ENCODE results near the gene KAT6B. TPM values are rescaled to one million over a fixed set of nuclear protein-coding genes. Genes with fewer than 3 reads are reported as not detected.
"Not testable (repeated sequence)": the region's sequence is repeated elsewhere in the genome, so short reads cannot be mapped to it uniquely, and the experiment has no call there.

The KAT6B gene
- total RNA-seq, 1 donor from 2014 or later: 21.3 TPM

DNA sequence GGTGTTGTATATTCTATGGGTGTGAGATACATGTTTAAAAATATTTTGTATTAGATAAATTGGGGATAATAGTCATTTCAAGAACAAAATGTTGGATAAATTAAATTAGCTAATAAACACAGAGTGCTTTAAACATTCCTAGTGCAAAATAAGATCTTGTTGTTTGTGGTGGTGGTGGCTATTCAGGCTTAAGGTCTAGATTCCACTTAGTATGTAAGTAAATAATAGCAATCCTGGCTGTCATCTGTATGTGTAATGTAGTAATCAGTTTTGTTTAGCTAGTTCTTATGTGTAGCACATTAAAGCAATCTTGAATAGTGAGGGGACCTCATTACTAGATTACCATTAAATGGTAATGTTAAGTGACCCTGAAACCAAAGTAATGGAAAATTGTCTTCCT lies 48.7 kb downstream of the KAT6B start:
- Histone ChIP-seq H3K4me2 (no peak overlapping the region), H3K4me1 (no peaks in the 10 kb centered on the region), H3K9me3 (ENCODE audit: low read depth) (no peaks in the 10 kb centered on the region), H3K9ac (no peak overlapping the region), H3K36me3 (no peaks in the 10 kb centered on the region), H3K27me3 (no peaks in the 10 kb centered on the region), H3K79me2 (ENCODE audit: low read depth) (peaks cover 34% of the 10 kb centered on the region), H3F3A (ENCODE audit: low read depth) (no peaks in the 10 kb centered on the region), H2AFZ (replicated peaks) (no peak overlapping the region), H3K4me3 (no peak overlapping the region), H4K20me1 (ENCODE audit: low read depth) (no peaks in the 10 kb centered on the region), H3K27ac (no peak overlapping the region)
- DNase-seq (ENCODE audit: low spot score): no peak
- Mint-ChIP-seq H3K27me3 (ENCODE audit: insufficient read depth, low read depth) (peaks cover 2% of the 10 kb centered on the region), H3K27ac (no peak overlapping the region), H3K9me3 (no peaks in the 10 kb centered on the region), H3K36me3 (no peaks in the 10 kb centered on the region), H3K4me3 (no peak overlapping the region), H3K4me1 (peaks cover 8% of the 10 kb centered on the region)
- TF ChIP-seq, protein P1, sequence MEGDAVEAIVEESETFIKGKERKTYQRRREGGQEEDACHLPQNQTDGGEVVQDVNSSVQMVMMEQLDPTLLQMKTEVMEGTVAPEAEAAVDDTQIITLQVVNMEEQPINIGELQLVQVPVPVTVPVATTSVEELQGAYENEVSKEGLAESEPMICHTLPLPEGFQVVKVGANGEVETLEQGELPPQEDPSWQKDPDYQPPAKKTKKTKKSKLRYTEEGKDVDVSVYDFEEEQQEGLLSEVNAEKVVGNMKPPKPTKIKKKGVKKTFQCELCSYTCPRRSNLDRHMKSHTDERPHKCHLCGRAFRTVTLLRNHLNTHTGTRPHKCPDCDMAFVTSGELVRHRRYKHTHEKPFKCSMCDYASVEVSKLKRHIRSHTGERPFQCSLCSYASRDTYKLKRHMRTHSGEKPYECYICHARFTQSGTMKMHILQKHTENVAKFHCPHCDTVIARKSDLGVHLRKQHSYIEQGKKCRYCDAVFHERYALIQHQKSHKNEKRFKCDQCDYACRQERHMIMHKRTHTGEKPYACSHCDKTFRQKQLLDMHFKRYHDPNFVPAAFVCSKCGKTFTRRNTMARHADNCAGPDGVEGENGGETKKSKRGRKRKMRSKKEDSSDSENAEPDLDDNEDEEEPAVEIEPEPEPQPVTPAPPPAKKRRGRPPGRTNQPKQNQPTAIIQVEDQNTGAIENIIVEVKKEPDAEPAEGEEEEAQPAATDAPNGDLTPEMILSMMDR (IDR thresholded peaks at IDR 0.05): no peak
- TF ChIP-seq EZH2 (IDR thresholded peaks at IDR 0.05) (no peak), EZH2phosphoT487 (IDR thresholded peaks at IDR 0.05) (no peak)

DNA sequence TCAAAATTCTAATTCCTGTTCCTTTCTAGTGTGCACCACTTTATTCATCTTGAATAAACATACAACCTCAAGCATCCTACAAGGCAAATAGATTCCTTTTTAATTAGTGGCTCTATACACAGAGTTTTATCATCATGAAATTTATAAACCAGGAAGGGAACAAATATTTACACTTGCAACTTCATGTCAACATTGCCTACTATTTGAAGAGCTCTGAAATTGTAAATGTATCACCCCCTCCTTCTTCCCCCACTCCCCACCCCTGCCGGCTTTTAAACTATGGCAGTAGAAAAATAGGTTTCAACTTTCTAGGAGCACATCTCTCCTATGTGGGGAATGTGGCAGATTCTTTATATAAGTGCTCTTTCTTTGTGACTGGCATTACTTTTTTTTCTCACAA lies 49.6 kb downstream of the KAT6B start:
- Histone ChIP-seq H3F3A (ENCODE audit: low read depth) (no peaks in the 10 kb centered on the region), H3K9me3 (ENCODE audit: low read depth) (no peaks in the 10 kb centered on the region), H3K27me3 (no peaks in the 10 kb centered on the region), H3K4me2 (no peak overlapping the region), H2AFZ (replicated peaks) (no peak overlapping the region), H3K9ac (no peak overlapping the region), H3K27ac (no peak overlapping the region), H4K20me1 (ENCODE audit: low read depth) (no peaks in the 10 kb centered on the region), H3K36me3 (no peaks in the 10 kb centered on the region), H3K4me3 (no peak overlapping the region), H3K79me2 (ENCODE audit: low read depth) (peaks cover 43% of the 10 kb centered on the region), H3K4me1 (no peaks in the 10 kb centered on the region)
- Mint-ChIP-seq H3K27ac (no peak overlapping the region), H3K9me3 (no peaks in the 10 kb centered on the region), H3K4me1 (peaks cover 8% of the 10 kb centered on the region), H3K27me3 (ENCODE audit: insufficient read depth, low read depth) (peaks cover 2% of the 10 kb centered on the region), H3K4me3 (no peak overlapping the region), H3K36me3 (no peaks in the 10 kb centered on the region)
- no peak for TF ChIP-seq EZH2phosphoT487 (IDR thresholded peaks at IDR 0.05)
- TF ChIP-seq, protein P1 (IDR thresholded peaks at IDR 0.05): no peak
- no peak for TF ChIP-seq EZH2 (IDR thresholded peaks at IDR 0.05)
- DNase-seq (ENCODE audit: low spot score): no peak

DNA sequence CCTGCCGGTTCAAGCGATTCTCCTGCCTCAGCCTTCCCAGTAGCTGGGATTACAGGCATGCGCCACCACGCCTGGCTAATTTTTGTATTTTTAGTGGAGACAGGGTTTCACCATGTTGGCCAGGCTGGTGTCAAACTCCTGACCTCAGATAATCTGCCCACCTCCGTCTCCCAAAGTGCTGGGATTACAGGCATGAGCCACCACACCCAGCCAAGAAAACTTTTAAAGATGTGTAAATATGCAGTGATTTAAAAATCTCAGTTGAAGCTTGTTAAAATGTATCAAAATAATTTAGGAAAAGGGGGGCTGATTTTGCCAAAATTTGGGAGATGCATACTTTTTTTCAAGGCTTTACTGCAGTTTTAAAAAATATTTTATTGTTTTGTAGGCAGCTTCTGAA lies 50.7 kb downstream of the KAT6B start:
- not testable (repeated sequence) for H3K4me2 ChIP-seq; H3K9me3 Mint-ChIP-seq; H3K4me1 ChIP-seq; H2AFZ ChIP-seq (replicated peaks); H3K27ac ChIP-seq; H3K9ac ChIP-seq; DNase-seq (ENCODE audit: low spot score); H3K27me3 ChIP-seq; H3K27me3 Mint-ChIP-seq (ENCODE audit: insufficient read depth, low read depth); H3K4me3 Mint-ChIP-seq; H3K36me3 ChIP-seq; H3K4me3 ChIP-seq; H3K27ac Mint-ChIP-seq; H3K4me1 Mint-ChIP-seq; H4K20me1 ChIP-seq (ENCODE audit: low read depth); H3K9me3 ChIP-seq (ENCODE audit: low read depth); H3K36me3 Mint-ChIP-seq; H3F3A ChIP-seq (ENCODE audit: low read depth)
- H3K79me2 ChIP-seq (ENCODE audit: low read depth): peaks cover 44% of the 10 kb centered on the region

DNA sequence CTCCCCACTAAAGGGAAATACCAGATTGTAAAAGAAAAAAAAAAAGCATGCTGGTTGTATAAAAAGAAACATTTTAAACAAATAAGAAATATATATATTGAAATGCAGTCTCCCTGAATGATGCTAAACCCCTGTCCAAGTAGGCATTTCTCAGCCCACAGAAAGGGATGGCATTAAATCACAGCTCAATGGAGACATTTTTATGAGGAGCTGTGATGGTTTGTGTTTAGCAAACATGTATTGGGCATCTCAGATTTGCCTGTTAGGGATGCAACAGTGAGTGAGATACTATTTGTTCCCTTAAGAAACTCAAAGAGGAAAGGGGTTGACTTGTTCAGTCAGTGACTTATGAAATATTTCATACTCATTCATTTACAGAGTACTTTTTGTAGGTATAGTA lies 51.5 kb downstream of the KAT6B start:
- Histone ChIP-seq H3F3A (ENCODE audit: low read depth) (no peaks in the 10 kb centered on the region), H3K9ac (no peak overlapping the region), H3K4me1 (no peaks in the 10 kb centered on the region), H3K27me3 (no peaks in the 10 kb centered on the region), H3K27ac (no peak overlapping the region), H3K9me3 (ENCODE audit: low read depth) (no peaks in the 10 kb centered on the region), H3K79me2 (ENCODE audit: low read depth) (peaks cover 43% of the 10 kb centered on the region), H3K36me3 (no peaks in the 10 kb centered on the region), H4K20me1 (ENCODE audit: low read depth) (no peaks in the 10 kb centered on the region), H3K4me3 (no peak overlapping the region), H2AFZ (replicated peaks) (no peak overlapping the region), H3K4me2 (no peak overlapping the region)
- Mint-ChIP-seq H3K4me1 (peaks cover 8% of the 10 kb centered on the region), H3K27ac (no peak overlapping the region), H3K9me3 (no peaks in the 10 kb centered on the region), H3K4me3 (no peak overlapping the region), H3K27me3 (ENCODE audit: insufficient read depth, low read depth) (peaks cover 2% of the 10 kb centered on the region), H3K36me3 (no peaks in the 10 kb centered on the region)
- DNase-seq (ENCODE audit: low spot score): no peak
- TF ChIP-seq, protein P1 (IDR thresholded peaks at IDR 0.05): no peak
- TF ChIP-seq EZH2 (IDR thresholded peaks at IDR 0.05) (no peak), EZH2phosphoT487 (IDR thresholded peaks at IDR 0.05) (no peak)

Measured in neural progenitor cell (in vitro differentiated cells).